DOHH2 (cell line): ENCODE measurements around the gene EHD4.

Source experiments
- H3F3A ChIP-seq: fragments of 200-600 bp; sonication (generic), shearing (Covaris generic); 2 replicates; pipeline ENCODE4 v1.6.0; 2016; ENCODE audit warnings: antibody characterized with exemption, mild to moderate bottlenecking; ENCODE audit not compliant: control insufficient read depth, insufficient read depth
- H3K27ac ChIP-seq: fragments of 200-600 bp; sonication (generic); 2 replicates; pipeline ENCODE4 v1.5.1; 2014; ENCODE audit warnings: low read depth, mild to moderate bottlenecking, low read length, moderate library complexity
- H3K27me3 ChIP-seq: fragments of 200-600 bp; sonication (generic); 2 replicates; pipeline ENCODE4 v1.6.1; 2014; ENCODE audit warnings: mild to moderate bottlenecking, low read length, mixed read lengths; ENCODE audit not compliant: control insufficient read depth
- H3K36me3 ChIP-seq: fragments of 200-600 bp; sonication (generic); 2 replicates; pipeline ENCODE4 v1.6.1; 2014; ENCODE audit warnings: mild to moderate bottlenecking, low read length, moderate library complexity, mixed read lengths; ENCODE audit not compliant: control insufficient read depth
- H3K4me1 ChIP-seq: fragments of 200-600 bp; sonication (generic); 2 replicates; pipeline ENCODE4 v1.6.1; 2014; ENCODE audit warnings: mild to moderate bottlenecking, low read length, mixed read lengths; ENCODE audit not compliant: control insufficient read depth
- H3K4me2 ChIP-seq: fragments of 200-600 bp; sonication (generic); 2 replicates; pipeline ENCODE4 v1.6.0; 2014; ENCODE audit warnings: mild to moderate bottlenecking, low read length, moderate library complexity
- H3K4me3 ChIP-seq: fragments of 200-600 bp; sonication (generic); 2 replicates; pipeline ENCODE4 v1.5.1; 2014; ENCODE audit warnings: mild to moderate bottlenecking, low read length, mixed read lengths
- H3K79me2 ChIP-seq: fragments of 200-600 bp; sonication (generic); 2 replicates; pipeline ENCODE4 v1.6.1; 2014; ENCODE audit warnings: mild to moderate bottlenecking, low read length, mixed read lengths; ENCODE audit not compliant: control insufficient read depth
- H3K9me2 ChIP-seq: fragments of 200-600 bp; sonication (generic); replicated peaks from 2 replicates; pipeline ENCODE4 v1.6.1; 2014; ENCODE audit warnings: mild to moderate bottlenecking, low read length, mixed read lengths; ENCODE audit not compliant: control insufficient read depth
- H3K9me3 ChIP-seq: fragments of 200-600 bp; sonication (generic); 2 replicates; pipeline ENCODE4 v1.6.1; 2014; ENCODE audit warnings: antibody characterized with exemption, low read length, mixed read lengths; ENCODE audit not compliant: control insufficient read depth, insufficient read depth
- H4K20me1 ChIP-seq: fragments of 200-600 bp; sonication (generic); 2 replicates; pipeline ENCODE4 v1.6.0; 2014; ENCODE audit warnings: low read depth, mild to moderate bottlenecking, antibody characterized with exemption, low read length, moderate library complexity; ENCODE audit not compliant: control insufficient read depth, insufficient read depth
- EZH2phosphoT487 ChIP-seq: fragments of 200-600 bp; sonication (generic); IDR thresholded peaks from 2 replicates; pipeline ENCODE4 v1.6.1; 2017; ENCODE audit warnings: borderline replicate concordance, mild to moderate bottlenecking, antibody characterized with exemption, low read length, moderate library complexity, mixed read lengths
- TF ChIP-seq, protein P1 (sequence below): fragments of 200-600 bp; sonication (generic); IDR thresholded peaks from one replicate; pipeline ENCODE4 v1.5.1; 2014; ENCODE audit warnings: antibody characterized with exemption, mild to moderate bottlenecking, low read depth, low read length; ENCODE audit not compliant: poor library complexity, severe bottlenecking

The EHD4 gene

DNA sequence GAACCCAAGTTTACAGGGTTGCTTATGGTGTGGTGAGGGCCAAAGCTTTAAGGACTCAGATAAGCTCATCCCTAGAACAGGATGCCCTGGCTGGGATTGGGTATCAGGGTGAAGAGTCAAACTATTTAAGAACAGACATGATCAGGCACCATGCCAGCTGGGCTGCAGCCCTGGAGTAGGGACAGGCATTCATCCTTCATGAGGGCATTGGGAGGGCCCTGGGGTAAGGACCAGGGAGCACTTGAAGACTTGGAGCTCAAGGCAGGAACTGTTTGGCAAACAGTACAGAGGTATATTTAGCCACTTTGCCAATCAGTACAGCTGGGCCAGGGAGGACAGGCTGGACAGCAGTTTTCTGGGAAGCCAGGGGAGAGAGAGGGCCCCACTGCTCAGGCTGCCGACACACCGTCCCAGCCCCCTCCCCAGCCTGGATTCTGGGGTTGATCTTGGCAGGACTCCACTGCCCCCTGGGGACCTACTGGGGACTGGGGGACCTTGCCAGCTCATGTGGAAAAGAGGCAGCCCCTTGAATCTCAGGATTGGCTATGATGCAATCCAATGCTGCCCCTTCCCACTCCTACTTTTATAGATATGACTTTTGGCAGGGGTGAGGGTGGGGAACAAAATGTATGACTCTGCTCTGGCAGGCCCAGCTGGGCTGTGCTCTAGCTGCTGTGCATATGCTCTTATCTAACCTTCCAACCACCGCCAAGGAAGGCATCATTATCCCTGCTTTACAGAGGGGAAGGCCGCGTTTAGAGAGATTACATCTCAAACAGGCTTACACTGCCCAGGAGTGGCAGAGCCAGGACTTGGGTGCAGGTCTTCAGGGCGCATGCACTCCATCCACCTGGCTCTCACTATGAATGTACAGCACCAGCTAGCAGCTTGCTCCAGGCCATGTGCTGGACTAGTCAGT, 46.2 kb upstream of the EHD4 start:
- Histone ChIP-seq H3K9me2 (no peaks in the 10 kb centered on the region), H3K36me3 (no peaks in the 10 kb centered on the region), H3K4me2 (no peak overlapping the region), H3K4me1 (no peaks in the 10 kb centered on the region), H4K20me1 (no peaks in the 10 kb centered on the region), H3F3A (no peaks in the 10 kb centered on the region), H3K4me3 (no peak overlapping the region), H3K27me3 (peaks cover 18% of the 10 kb centered on the region), H3K9me3 (no peaks in the 10 kb centered on the region), H3K79me2 (no peaks in the 10 kb centered on the region), H3K27ac (no peak overlapping the region)
- TF ChIP-seq, protein P1, sequence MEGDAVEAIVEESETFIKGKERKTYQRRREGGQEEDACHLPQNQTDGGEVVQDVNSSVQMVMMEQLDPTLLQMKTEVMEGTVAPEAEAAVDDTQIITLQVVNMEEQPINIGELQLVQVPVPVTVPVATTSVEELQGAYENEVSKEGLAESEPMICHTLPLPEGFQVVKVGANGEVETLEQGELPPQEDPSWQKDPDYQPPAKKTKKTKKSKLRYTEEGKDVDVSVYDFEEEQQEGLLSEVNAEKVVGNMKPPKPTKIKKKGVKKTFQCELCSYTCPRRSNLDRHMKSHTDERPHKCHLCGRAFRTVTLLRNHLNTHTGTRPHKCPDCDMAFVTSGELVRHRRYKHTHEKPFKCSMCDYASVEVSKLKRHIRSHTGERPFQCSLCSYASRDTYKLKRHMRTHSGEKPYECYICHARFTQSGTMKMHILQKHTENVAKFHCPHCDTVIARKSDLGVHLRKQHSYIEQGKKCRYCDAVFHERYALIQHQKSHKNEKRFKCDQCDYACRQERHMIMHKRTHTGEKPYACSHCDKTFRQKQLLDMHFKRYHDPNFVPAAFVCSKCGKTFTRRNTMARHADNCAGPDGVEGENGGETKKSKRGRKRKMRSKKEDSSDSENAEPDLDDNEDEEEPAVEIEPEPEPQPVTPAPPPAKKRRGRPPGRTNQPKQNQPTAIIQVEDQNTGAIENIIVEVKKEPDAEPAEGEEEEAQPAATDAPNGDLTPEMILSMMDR: no peak
- TF ChIP-seq EZH2phosphoT487: no peak

GRCh38 chr15:42016971-42017370, 44.6 kb upstream of the EHD4 start:
- Histone ChIP-seq H3K27me3 (peaks cover 18% of the 10 kb centered on the region), H3K36me3 (no peaks in the 10 kb centered on the region), H4K20me1 (no peaks in the 10 kb centered on the region), H3K4me1 (no peaks in the 10 kb centered on the region), H3K4me3 (no peak overlapping the region), H3K79me2 (no peaks in the 10 kb centered on the region), H3F3A (no peaks in the 10 kb centered on the region), H3K4me2 (no peak overlapping the region), H3K9me2 (no peaks in the 10 kb centered on the region), H3K27ac (no peak overlapping the region), H3K9me3 (no peaks in the 10 kb centered on the region)
- no peak for TF ChIP-seq EZH2phosphoT487
- TF ChIP-seq, protein P1: no peak

GRCh38 chr15:42014406-42014805, 42.0 kb upstream of the EHD4 start:
- no peaks in the 10 kb centered on the region for H3K9me2 ChIP-seq
- no peaks in the 10 kb centered on the region for H4K20me1 ChIP-seq
- no peak overlapping the region for H3K4me2 ChIP-seq
- H3K4me3 ChIP-seq: no peak overlapping the region
- H3K79me2 ChIP-seq: no peaks in the 10 kb centered on the region
- TF ChIP-seq, protein P1: no peak
- no peak for TF ChIP-seq EZH2phosphoT487
- no peaks in the 10 kb centered on the region for H3F3A ChIP-seq
- H3K9me3 ChIP-seq: no peaks in the 10 kb centered on the region
- no peaks in the 10 kb centered on the region for H3K36me3 ChIP-seq
- no peak overlapping the region for H3K27ac ChIP-seq
- H3K4me1 ChIP-seq: no peaks in the 10 kb centered on the region
- H3K27me3 ChIP-seq: peaks cover 18% of the 10 kb centered on the region
